Measurements from ENCODE around the gene TIMM22.
A peak's percentile ranks its signal among the peaks of the same experiment; 100 is the strongest.
"Not testable (repeated sequence)": the region's sequence is repeated elsewhere in the genome, so short reads cannot be mapped to it uniquely, and the experiment has no call there.

Gene TIMM22

DNA sequence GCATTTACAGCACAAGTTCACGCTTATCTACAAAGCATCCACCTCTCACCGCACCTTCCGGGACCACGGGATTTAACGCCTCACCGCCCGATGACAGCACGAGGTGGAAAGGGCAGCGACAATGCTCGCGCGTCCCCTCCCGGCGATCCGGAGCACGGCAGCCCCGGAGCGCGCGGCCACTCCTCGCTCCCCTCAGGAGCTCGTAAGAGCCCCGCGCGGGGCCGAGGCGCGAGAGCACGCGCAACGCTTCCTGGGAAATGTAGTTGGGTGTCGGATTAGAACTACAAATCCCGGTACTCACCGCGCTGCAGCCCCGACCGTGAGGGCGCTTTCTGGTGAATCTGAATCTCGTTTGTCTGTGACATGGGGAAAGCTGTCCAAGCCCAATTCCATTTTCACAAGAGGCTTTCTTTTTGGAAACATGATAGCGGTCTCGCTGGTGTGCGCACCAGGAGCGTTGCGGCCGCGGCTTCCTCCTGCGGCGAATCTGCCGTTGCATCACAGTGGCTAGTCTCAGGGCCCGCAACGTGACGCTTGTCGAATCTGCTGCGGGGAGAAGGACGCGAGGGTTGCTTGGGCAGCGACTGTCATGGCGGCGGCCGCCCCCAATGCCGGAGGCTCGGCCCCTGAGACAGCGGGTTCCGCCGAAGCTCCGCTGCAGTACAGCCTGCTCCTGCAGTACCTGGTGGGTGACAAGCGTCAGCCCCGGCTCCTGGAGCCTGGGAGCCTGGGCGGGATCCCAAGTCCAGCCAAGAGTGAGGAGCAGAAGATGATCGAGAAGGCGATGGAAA, at the start of gene TIMM22:
TIMM22 (plus strand) TSS at position 576 of the 791 bp plus-strand sequence; CDS start at position 590, 14 bp downstream.
- DNase-seq: peak; percentile 88 to 91

DNA sequence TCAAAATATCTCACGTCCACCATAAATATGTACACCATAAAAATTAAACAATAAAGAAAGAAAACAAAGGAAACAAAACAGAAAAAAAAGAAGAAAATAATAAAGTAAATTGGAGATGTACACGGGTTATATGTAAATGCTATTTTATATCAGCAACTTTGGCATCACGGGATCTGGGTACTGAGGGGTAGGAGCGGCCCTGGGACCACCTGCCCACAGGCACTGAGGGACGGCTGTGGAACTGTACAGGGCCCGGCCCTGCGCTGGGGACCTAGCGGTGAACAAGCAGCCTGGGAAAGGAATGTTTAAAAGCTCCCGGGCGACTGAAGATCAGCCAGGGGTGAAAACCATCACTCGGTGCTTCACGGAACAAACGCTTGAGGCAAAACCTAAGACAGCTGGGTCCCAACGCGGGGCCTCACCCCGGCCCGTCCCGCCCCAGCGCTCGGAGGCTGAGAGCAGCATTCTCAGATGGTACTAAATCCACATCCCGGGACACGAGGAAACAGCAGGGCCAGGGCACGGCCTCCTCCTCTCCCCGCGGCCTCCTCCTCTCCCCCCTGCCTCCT, 48.6 kb upstream of the TIMM22 start:
- DNase-seq: no peak

DNA sequence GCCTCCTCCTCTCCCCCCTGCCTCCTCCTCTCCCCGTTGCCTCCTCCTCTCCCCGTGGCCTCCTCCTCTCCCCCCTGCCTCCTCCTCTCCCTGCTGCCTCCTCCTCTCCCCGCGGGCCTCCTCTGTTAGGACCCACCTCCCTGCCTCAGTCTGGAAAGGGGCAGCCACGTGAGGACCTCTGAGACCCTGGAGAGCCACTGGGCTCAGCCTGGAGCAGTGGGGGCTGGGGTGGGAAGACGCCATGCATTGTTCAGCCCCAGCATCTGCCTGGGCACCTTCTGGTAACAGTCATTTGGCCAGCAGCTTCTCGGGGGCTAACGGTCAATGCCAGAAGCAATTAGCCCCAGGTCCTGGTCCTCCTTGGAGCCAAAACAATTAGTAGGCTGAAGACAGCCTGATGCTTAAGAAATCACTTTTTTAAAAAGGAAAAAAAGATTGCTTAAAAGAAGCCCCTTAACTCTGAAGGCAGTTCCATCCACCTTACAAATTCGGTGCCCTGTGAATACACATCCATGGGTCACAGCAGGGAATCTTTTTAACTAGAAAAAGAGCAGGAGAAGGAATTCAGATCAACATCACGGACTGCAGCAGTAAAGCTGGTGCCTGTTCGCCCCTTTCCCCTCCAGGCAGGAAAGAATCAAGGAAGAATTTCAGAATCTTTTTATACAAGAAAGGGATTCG, 47.2 kb upstream of the TIMM22 start:
- DNase-seq: no peak

DNA sequence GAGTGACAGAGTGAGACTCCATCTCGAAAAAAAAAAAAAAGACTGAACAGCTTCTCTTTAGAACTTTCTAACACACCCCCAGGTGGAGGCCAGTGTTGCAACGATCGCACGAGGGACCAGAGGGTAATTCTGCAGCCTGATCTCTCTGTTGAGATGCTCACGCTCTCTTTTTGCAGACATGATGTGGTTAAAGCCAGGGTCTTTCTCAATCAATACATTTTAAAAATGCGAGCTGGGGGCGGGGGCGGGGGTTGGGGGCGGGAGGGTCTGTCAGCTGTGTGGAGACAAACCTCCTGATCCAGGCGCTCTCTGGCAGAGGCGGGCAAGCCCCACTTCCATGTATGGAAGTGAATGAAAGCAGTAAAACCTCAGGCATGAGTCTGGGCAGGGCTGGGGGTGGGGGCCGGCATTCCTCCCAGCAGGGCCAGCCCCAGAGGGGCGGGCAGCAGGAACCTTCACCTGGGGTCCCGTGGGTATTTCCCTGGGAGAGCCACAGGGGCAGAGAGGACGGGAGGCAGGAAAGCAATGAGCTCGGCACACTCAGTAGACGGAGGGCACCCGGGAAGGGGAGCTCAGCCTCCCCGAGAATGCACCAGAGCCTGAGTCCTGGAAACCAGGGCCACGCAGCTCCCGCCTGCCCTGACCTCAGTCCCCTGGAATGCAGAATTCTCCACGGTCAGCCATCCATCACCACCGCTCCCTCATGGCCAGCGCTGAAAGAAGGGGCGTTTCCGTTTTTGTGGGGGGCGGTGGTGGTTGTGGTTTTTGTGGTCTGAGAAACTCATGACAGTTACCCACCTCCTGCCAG, 45.4 kb upstream of the TIMM22 start:
- no peak for DNase-seq

DNA sequence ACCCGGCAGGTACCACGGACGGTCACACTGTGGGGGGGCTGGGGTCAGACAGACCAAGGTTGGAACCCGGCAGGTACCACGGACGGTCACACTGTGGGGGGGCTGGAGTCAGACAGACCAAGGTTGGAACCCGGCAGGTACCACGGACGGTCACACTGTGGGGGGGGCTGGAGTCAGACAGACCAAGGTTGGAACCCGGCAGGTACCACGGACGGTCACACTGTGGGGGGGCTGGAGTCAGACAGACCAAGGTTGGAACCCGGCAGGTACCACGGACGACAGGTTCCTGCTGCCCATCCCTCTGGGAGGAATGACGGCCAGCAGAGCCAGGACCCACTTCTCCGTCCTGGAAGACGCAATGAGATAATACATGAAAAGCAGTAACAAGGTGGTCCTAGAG, 44.3 kb upstream of the TIMM22 start:
- not testable (repeated sequence) for DNase-seq

DNA sequence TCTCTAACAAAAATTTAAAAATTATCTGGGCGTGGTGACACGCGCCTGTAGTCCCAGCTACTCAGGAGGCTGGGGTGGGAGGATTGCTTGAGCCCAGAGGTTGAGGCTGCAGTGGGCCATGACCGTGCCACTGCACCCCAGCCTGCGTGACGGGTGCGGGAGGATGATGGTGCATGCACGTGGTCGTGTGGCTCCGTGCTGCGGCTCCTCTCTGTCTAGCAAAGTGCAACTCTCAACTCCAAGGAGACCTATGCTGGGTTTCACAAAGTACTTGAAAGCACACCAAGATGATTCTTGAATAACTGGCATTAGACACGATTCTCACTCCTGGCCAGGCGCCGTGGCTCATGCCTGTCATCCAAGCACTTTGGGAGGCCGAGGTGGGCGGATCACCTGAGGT, 43.2 kb upstream of the TIMM22 start:
- no peak for DNase-seq

DNA sequence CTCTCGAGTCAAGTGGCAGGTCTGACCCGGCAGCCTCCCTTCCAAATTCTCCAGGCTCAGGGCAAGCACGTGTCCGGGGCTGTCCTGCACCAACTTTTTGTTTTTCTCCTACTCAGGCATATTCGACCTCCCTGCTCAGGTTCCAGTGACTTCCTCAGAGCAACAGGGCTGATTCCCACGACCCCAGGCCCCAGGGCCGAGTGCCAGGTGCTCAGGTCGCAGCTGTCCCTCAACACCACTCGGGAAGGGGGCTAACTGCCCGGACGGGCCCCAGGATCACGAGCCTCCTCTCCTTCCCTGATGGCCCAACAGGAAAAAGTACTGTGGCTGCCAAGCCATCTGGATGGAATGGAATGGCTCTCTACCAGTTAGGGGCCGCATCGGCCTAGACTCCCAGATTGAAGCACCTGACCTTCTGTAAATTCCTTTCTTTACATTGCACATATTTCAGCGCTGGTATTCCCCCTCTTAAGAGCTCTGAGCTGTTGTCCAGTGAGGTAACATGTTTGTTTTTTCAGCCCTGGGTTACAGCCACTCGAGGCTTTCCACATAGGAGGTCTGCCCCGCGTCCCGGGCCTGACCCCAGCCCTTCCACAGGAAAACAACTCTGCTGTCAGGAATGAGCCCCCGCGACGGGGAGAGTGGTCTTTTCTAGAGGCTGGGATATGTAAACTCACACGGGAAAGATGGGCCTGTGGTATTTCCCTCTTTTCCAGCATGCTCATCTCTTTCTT, 42.3 kb upstream of the TIMM22 start:
- DNase-seq: no peak

DNA sequence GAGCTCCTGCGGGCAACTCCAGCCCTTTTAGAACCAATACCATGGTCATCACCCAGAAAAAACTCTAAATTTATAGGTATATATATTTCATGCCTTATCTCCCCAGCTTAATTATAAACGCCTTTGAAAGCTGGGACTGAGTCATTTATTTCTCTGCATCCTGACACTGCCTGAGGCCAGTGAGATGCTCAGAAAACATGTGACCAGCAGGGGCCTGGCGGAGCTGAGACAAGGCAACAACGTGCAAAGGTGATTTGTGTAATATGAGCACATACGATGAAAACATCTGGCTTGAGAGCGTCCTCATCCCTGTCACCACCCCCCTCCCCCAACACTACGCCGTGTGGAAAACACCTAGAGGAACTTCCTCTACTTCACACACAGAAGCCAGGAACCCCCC, 40.0 kb upstream of the TIMM22 start:
- DNase-seq: no peak

DNA sequence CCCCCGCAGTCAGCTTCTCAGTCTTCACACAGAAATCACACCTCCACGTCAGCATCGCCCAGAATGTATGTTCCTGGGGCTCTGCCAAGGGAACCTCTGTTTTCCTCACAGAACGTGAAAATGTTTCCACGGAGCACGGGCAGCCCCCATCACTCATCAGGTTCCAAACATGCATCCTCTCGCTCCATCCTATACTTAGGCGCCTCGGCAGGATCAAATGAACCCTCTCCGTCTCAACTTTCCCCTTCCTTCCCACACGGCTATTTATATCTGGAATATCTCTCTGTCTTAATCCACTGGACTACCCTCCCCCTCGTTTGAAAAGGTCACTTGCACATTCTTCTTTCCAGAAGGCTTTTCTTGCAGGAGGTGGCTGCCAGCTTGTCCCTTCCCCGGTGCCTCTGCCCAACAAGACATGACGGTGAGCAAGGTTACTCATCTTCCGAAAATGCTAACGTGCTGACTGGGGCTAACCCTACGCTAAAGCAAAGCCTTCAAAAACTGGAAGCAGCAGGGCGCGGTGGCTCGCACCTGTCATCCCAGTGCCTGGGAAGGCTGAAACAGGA, 39.0 kb upstream of the TIMM22 start:
- DNase-seq: no peak

DNA sequence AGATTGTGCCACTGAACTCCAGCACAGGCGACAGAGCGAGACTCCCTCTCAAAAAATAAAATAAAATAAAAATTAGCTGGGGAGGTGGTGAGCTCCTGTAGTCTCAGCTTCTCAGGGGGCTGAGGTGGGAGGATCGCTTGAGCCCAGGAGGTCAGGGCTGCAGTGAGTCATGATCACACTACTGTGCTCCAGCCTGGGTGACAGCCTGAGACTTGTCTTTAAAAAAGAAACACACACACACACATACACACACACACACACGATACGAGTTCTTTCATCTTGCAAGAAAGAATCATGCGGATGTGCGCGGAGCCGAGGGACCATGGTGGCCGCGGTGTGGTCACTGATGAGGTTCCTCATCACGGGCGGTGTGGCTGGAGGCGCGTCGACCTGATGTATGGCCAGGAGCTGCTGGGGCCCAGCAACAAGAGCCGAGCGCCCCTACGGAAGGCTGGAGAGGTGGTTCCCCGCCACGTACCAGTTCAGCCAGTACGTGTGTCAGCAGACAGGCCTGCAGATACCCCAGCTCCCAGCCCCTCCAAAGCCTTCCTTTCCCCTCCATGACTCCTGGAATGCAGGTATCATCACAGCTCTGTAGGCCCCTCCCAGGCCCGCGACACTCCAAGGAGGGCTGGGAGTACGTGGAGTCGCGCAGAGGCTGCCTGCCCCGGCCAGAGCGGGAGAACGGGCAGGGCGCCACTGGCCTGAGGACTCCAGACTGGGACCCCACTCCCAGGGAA, 38.0 kb upstream of the TIMM22 start:
- no peak for DNase-seq

DNA sequence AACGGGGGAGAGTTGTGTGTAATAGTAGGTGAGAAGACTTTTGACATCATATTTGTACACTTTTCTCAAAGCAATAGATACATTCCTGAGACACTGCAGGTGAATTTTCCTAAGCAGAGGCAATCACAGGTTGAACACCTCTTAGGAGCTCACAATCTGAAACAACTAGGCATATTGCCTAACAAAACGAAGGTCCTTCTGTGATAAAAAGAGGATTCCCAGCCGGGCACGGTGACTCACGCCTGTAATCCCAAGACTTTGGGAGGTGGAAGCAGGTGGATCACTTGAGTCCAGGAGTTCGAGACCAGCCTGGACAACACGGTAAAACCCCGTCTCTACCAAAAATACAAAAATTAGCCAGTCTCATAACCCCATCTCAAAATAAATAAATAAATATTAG, 34.8 kb upstream of the TIMM22 start:
- no peak for DNase-seq

DNA sequence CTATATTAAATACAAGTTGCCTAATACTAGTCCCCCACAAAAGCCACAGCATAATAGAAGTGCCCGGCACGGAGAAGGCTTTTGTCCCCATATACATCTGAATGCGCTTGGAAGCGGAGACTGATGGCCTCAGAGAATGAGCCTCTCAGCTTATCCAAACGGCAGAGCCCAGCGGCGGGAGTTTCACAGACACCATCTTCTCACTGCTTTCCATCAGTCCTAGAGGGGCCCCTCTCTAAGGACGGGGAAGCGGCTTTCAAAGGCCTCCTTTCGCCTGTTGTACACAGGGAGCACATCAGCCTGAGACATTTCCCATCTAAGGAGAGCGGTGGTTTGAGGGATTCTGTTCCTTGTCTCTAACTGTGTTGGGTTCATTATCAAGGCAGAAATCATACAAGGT, 34.3 kb upstream of the TIMM22 start:
- no peak for DNase-seq

DNA sequence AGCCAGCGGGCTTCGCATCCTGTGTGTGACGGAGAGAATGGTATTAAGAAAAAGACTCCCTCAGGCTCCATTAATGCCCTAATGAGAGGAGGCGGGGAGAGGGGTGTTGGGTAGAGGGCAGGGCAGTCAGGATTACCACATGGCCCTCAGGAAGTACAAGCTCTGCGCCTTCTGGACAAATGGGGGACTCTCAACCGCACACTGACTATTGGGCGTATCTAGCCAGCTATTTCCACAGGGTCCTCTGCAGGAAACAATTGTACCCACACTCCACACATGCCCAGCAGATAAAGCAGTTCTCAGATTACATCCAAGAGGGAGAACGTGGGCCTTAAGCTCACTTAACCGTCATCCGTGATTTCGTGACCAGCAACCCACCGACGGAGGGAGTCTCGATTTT, 32.1 kb upstream of the TIMM22 start:
- DNase-seq: no peak

DNA sequence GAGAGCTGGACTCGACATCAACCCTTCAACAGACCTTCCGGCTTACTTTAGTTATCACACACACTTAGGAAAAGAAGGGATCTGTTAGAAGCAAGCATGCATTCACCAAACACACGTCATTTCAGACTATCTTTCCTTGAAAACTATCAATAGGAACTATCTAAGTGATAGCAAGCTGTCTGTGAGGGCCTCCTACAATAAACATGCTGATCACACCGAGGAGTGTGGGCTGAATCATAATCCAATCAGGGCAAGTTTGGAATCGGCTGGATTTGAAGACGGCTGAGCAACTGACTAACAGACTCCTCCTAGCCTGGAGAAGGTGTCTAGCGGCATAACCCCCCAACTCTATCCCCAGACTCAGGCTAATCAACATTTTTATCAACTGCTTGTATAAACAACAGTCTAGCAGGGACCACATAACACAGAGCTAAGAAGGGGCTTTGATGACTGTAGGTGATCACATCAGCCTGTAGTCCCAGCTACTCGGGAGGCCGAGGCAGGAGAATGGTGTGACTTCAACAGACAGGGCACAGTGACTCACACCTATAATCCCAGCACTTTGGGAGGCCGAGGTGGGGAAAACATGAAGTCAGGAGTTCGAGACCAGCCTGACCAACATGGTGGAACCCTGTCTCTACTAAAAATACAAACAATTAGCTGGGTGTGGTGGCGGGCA, 31.5 kb upstream of the TIMM22 start:
- no peak for DNase-seq

DNA sequence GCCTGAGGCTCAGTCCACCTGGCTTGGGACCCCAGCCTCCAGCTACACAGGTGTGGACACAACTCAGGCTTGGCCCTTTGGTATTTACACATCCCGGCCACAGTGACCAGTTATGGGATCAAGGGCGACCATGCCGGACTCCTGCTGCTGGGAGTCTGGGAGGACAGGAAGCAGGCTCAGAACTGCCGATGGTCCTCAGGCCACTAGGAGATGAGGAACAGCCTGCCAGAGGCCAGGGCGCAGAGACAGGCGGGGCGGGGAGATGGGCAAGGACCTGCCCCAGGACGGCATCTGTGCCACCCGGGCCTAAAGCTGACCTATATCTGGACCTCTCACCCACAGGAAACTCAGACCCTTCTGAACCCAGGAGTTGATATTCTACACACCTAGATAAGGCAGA, 29.8 kb upstream of the TIMM22 start:
- DNase-seq: no peak

DNA sequence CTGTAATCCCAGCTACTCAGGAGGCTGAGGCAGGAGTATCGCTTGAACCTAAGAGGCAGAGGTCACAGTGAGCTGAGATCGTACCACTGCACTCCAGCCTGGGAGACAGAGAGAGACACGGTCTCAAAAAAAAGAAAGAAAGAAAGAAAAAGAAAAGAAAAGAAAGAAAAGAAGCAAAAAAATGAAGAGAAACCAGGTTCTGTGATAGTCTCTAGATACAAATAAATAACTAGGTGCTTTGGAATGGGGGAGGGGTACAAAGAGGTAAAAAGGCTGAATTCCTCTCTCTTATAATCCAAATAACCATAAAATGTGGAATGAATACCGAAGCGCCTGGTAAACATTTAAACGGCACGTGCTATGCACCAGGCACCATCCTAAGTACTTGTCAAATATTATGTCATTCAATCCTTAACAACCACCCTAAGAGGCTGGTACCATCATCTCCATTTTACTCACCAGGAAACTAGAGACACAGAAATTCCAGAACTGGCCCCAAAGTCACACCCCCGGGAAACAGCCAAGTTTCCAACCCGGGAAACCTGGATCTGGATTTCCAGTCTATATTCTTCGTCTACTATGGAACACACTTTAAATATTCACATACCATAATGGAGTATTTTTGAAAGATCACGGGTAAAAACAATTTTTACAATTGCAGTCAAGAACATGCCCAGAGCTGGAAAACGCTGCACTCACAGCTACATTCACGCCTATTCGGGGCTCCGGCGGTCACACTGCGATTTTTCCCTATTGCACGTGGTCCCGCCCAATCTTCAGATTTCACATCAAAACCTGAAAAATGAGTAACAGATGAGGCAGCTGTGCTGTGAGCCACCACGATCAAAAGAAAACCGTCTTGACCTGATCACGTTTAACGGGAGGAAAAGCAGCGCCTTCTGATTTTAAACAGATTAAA, 27.9 kb upstream of the TIMM22 start:
- DNase-seq: no peak

DNA sequence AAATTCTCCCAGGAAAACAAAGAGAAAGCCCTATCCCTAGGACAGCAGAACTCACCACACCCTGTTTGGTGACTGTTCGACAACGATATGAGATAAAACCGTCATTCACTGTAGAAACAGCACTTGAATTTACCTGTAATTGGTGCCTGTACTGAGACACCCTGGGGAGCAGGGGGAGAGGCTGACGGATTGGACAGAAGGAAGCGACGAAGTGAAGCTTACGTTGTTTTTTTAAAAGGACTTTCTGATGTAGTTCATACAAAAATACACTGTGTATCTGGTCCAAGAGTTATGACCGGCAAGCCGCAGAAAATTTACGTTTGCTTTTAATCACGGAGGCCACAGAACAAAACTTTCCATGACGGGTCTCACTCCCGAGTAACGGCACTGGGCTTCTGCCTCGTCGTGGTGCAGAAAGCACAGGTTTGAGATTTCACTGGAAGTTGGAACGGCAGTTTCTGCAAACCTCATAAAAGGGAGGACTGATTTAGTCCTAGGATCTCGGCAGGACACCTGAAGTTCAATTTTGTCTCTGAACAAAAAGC, 27.0 kb upstream of the TIMM22 start:
- no peak for DNase-seq

DNA sequence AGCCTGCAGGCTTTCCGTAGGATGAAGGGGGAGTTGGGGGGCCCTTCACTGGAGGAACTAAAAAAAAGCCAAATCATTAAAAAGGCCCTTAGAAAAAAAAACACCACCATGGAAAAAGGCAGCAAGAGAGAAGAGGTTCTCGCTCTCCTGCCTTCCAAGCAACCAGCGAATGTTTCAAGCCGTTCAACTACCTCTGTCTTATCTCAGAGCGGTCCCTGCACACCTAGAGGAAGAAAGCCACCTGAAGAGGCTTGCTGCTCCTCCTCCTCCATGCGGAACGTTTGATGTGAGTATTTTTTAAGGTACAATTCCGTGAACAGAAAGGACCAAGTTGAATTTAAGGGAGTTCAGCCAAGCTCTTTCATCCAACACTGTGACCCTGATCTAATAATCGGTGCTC, 26.6 kb upstream of the TIMM22 start:
- no peak for DNase-seq

DNA sequence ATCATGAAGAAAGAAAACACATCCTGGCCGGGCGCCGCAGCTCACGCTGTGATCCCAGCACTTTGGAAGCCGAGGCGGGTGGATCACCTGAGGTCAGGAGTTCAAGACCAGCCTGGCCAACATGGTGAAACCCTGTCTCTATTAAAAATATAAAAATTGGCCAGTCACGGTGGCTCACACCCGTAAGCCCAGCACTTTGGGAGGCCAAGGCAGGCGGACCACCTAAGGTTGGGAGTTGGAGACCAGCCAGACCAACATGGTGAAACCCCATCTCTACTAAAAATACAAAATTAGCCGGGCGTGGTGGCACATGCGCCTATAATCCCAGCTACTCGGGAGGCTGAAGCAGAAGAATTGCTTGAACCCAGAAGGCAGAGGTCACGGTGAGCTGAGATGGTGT, 25.1 kb upstream of the TIMM22 start:
- DNase-seq: not testable (repeated sequence)

DNA sequence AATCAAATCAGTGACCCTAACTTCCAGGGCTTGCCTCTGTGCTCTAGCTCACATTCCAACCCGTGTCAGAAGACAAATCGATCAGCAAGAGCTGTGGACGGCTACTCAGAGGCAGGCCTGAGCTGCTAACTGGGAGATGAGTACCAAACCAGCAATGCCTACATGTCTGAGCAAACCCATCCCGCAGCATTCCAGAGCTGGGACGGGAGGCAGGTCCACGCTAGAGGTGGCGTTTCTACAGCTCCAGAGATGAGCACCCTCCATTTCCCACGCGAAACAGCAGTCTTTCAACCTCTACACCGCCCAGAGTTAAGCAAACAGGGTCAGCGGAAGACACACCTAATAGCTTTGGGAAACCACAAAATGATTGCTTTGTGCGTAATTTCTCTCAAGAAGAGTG, 23.9 kb upstream of the TIMM22 start:
- no peak for DNase-seq

All from stimulated activated CD4-positive, alpha-beta T cell treated with anti-CD3 and anti-CD28 coated beads, Interleukin-4, amount 100 ng/mL, for 4 hours (primary cell).